Astrocyte of the spinal cord (primary cell): ENCODE results near the gene CCDC61.
A peak's percentile ranks its signal among the peaks of the same experiment; 100 is the strongest.

Experiments
- DNase-seq: peaks from one replicate; pipeline ENCODE4 v3.0.0; 2011; ENCODE audit warnings: low read depth, low spot score
- H3K4me3 ChIP-seq: 2 replicates; pipeline ENCODE4 v1.5.1; 2011; ENCODE audit warnings: low read depth, mild to moderate bottlenecking, low read length, moderate library complexity
- CTCF ChIP-seq: IDR thresholded peaks from 2 replicates; pipeline ENCODE4 v1.5.1; 2012; ENCODE audit warnings: low read depth, mild to moderate bottlenecking, low read length, inconsistent platforms
- in situ Hi-C: cut with HindIII; loops from 2 replicates; pipeline ENCODE4 v1.10.0; 2017; ENCODE audit warnings: low sequenced_read_pairs

CCDC61 gene

GRCh38 chr19:46052896-46053295 is 57.6 kb downstream of the CCDC61 start:
- no peak for TF ChIP-seq CTCF
- in situ Hi-C loops = no loop called here
- DNase-seq = no peak
- H3K4me3 ChIP-seq = no peak overlapping the region

GRCh38 chr19:46056536-46056935 is 61.3 kb downstream of the CCDC61 start:
- TF ChIP-seq CTCF = no peak

DNA sequence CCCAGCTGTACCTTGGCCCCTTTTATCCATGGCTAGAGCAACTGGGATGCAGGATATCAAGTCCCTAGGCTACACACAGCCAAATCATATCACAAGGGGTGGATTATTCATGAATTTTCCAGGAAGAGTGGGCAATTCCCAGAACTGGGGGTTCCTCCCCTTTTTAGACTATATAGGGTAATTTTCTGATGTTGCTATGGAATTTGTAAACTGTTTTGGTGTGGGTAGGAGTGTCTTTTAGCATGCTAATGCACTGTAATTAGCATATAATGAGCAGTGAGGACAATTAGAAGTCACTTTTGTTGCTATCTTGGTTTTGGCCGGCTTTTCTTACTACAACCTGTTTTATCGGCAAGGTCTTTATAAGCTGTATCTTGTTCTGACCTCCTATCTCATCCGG is 63.5 kb downstream of the CCDC61 start:
- no peak for TF ChIP-seq CTCF
- DNase-seq = no peak
- H3K4me3 ChIP-seq = no peak overlapping the region
- in situ Hi-C loops = no loop called here

More at GRCh38 chr19:46056536-46056935, 61.3 kb downstream of the CCDC61 start:
- in situ Hi-C loops = no loop called here
- no peak for DNase-seq
- H3K4me3 ChIP-seq = no peak overlapping the region

DNA sequence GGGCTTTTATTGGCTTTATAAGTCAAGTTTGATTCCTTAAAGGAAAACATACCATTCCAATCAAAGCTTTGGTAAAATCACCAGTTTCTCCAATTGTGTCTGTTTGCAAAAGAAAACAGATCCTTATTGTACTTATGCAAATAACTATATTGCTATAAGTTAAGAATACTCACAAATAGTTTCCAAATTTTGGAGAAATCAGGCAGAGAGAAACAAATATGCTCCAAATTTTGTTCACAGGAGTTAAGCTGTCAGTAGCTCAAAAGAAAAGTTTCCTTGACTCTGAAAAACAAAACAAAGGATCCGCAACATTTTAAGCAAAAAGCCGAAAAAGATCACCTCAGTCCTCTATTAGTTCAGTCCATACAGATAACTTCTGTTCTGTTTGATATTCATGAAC is 64.7 kb downstream of the CCDC61 start:
- no peak for DNase-seq
- in situ Hi-C loops = no loop called here
- no peak for TF ChIP-seq CTCF
- H3K4me3 ChIP-seq = no peak overlapping the region

DNA sequence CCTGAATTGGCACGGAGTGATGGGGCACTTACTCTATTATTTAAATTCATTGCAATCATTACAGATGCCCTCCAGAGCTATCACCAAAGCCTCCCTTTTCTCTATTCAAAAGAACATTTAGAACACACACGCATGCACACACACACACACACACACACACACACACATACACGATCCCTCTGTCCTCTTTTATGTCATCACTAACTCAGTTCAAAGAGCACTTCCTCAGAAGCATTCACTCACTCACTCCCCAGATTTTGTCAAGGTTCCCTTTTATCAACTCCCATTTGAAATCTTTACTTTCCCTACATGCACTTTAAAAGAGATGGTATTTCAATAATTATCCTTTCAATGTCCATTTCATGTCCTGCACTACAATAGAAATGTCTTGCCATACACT is 67.9 kb downstream of the CCDC61 start:
- no peak for DNase-seq
- in situ Hi-C loops = no loop called here
- no peak for TF ChIP-seq CTCF
- no peak overlapping the region for H3K4me3 ChIP-seq

DNA sequence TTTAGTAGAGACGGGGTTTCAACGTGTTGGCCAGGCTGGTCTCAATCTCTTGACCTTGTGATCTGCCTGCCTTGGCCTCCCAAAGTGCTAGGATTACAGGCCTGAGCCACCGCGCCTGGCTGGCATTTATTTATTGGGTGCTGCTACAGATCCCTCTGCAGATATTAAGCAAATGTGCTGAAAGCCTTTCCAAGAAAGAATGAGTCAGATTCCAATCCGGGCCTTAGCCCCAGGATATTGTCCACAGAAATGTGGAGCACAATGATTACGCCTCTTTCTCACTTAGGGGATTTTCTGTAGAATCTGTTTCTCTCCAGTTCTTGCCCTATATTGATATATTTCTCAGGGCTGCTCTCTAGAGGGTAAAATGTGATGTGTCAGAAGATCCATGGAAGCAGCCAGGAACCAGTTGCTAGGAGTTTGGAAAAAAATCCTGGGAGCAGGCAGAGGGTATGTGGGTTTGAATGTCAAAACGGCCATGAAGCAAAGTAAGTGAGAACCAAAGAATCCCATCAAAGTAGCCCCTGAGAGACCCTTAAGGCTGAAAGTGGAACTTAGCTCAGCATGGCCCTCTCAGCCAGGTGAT is 70.3 kb downstream of the CCDC61 start:
- H3K4me3 ChIP-seq = no peak overlapping the region
- in situ Hi-C loops = no loop called here
- TF ChIP-seq CTCF = no peak
- peak; percentile 71 for DNase-seq

GRCh38 chr19:46066471-46066870 is 71.2 kb downstream of the CCDC61 start:
- no peak for DNase-seq
- in situ Hi-C loops = no loop called here
- no peak for TF ChIP-seq CTCF
- no peak overlapping the region for H3K4me3 ChIP-seq
